AG04450 (cell line): ENCODE results near the gene MAMSTR. TPM values are rescaled to one million over a fixed set of nuclear protein-coding genes. Genes with fewer than 3 reads are reported as not detected.
"Not testable (repeated sequence)": the region's sequence is repeated elsewhere in the genome, so short reads cannot be mapped to it uniquely, and the experiment has no call there.

Experiments used
- CTCF ChIA-PET: fragments of 300-600, 350-600 bp; formaldehyde crosslinking; extraction: SDS; loops from one replicate; lab custom pipeline; 2022; ENCODE audit warnings: antibody characterized with exemption, inconsistent platforms; lab: Charles Lee
- POLR2A ChIA-PET: fragments of 350-600 bp; formaldehyde crosslinking; extraction: SDS; loops from one replicate; lab custom pipeline; 2021; ENCODE audit warnings: antibody characterized with exemption, inconsistent platforms; lab: Yijun Ruan, JAX
- DNase-seq: peaks from one replicate; pipeline ENCODE4 v3.0.0-alpha.2; 2011; ENCODE audit warnings: low read depth, low spot score
- H3K27ac ChIP-seq: one replicate; pipeline ENCODE4 v1.5.1; 2012; ENCODE audit warnings: low read depth, low read length, control low read depth
- H3K27me3 ChIP-seq: one replicate; pipeline ENCODE4 v1.6.0; 2012; ENCODE audit warnings: low read length; ENCODE audit not compliant: control insufficient read depth, insufficient read depth
- H3K4me3 ChIP-seq: 2 replicates; pipeline ENCODE4 v1.5.1; 2011; ENCODE audit warnings: mild to moderate bottlenecking, low read depth, low read length, control low read depth
- H3K9me3 ChIP-seq: 2 replicates; pipeline ENCODE4 v1.5.1; 2012; ENCODE audit warnings: low read length; ENCODE audit not compliant: control insufficient read depth, insufficient read depth
- polyA plus RNA-seq: library from polyadenylated mRNA; depleted of rRNA; stranded (reverse); fragments of >200 nt; gene quantifications from 2 replicates; pipeline ENCODE4 v1.2.3, GENCODE V29; 2011
- TF ChIP-seq, protein P1 (sequence below): IDR thresholded peaks from 2 replicates; pipeline ENCODE4 v1.5.1; 2011; ENCODE audit warnings: low read depth, low read length, control low read depth, inconsistent platforms

Gene MAMSTR
- polyA plus RNA-seq, 1 experiment, result 0.58 TPM

DNA sequence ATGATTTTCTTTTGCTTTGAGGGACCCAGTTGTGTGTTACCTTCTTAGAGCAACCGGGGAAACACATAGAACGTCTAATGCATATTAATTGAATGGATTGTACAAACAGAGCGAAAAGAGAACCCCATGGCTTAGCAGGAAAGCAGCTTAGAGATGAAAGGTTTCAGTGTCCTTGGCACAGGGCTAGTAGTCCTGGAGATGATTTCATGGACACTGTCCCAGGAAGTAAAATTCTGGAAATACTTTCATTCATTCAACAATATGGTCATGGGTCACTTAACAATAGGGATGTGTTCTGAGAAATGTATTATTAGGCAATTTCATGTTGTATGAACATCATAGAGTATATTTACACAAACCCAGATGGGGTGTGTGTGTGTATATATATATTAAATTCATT lies 33.4 kb downstream of the MAMSTR start:
- Histone ChIP-seq H3K9me3 (no peaks in the 10 kb centered on the region), H3K27me3 (peaks cover 3% of the 10 kb centered on the region), H3K4me3 (no peak overlapping the region), H3K27ac (no peak overlapping the region)
- CTCF ChIA-PET, result interaction anchor here (2.6 kb wide), 1 partner anchor 11 kb away, joined by 16 read pairs; no protein-coding TSS in a partner anchor
- DNase-seq, result no peak
- POLR2A ChIA-PET, result interaction anchor here (0.6 to 0.7 kb wide), 2 partner anchors 12 to 40 kb away, joined by 5 read pairs; partner anchors contain the start of gene CA11
- TF ChIP-seq, protein P1, sequence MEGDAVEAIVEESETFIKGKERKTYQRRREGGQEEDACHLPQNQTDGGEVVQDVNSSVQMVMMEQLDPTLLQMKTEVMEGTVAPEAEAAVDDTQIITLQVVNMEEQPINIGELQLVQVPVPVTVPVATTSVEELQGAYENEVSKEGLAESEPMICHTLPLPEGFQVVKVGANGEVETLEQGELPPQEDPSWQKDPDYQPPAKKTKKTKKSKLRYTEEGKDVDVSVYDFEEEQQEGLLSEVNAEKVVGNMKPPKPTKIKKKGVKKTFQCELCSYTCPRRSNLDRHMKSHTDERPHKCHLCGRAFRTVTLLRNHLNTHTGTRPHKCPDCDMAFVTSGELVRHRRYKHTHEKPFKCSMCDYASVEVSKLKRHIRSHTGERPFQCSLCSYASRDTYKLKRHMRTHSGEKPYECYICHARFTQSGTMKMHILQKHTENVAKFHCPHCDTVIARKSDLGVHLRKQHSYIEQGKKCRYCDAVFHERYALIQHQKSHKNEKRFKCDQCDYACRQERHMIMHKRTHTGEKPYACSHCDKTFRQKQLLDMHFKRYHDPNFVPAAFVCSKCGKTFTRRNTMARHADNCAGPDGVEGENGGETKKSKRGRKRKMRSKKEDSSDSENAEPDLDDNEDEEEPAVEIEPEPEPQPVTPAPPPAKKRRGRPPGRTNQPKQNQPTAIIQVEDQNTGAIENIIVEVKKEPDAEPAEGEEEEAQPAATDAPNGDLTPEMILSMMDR, result no peak

DNA sequence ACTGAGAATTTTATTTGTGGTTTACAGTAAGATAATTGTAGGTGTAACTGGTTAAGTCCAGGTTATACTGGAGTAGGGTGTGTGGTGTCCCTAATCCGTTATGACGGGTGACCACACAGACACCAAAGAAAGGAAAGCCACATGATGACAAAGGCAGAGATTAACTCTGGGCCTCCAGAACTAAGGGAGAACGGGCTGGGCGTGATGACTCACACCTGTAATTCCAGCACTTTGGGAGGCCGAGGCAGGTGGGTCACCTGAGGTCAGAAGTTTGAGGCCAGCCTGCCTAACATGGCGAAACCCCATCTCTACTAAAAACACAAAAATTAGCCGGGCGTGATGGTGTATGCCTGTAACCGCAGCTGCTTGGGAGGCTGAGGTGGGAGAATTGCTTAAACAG lies 33.9 kb downstream of the MAMSTR start:
- CTCF ChIA-PET, result interaction anchor here (2.6 kb wide), 1 partner anchor 10 kb away, joined by 16 read pairs; no protein-coding TSS in a partner anchor
- no peak overlapping the region for H3K27ac ChIP-seq
- peaks cover 3% of the 10 kb centered on the region for H3K27me3 ChIP-seq
- H3K4me3 ChIP-seq, result no peak overlapping the region
- TF ChIP-seq, protein P1, result no peak
- no peaks in the 10 kb centered on the region; the same call in 1 of the 2 replicates for H3K9me3 ChIP-seq
- POLR2A ChIA-PET, result no interaction called here
- no peak for DNase-seq

DNA sequence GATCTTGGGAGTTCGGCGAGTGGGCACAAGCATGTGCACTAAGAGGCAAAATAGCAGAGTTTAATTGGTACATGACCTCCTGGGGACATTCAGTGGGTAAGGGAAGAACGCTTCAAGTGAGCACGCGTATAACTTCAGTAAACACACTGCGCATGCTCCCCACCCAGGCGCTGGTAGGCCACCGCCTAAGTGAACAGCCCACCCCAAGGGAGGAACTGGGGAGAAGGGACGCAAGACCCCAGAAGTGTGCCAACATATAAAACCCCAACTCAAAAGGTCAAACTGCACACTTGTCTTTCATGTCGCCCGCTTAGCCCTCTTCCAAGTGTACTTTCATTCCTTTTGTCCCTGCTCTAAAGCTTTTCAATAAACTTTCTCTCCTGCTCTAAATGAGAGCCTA lies 36.2 kb downstream of the MAMSTR start:
- Histone ChIP-seq H3K27me3 (peaks cover 3% of the 10 kb centered on the region), H3K27ac (no peak overlapping the region), H3K9me3 (peaks cover 3% of the 10 kb centered on the region; the same call in 1 of the 2 replicates), H3K4me3 (0 out of 2 replicates have a peak overlapping the region, but pooled peaks have one; percentile 20)
- TF ChIP-seq, protein P1, result no peak
- DNase-seq, result no peak
- CTCF ChIA-PET, result interaction anchor here (2.6 kb wide), 1 partner anchor 8 kb away, joined by 16 read pairs; no protein-coding TSS in a partner anchor
- POLR2A ChIA-PET, result no interaction called here

DNA sequence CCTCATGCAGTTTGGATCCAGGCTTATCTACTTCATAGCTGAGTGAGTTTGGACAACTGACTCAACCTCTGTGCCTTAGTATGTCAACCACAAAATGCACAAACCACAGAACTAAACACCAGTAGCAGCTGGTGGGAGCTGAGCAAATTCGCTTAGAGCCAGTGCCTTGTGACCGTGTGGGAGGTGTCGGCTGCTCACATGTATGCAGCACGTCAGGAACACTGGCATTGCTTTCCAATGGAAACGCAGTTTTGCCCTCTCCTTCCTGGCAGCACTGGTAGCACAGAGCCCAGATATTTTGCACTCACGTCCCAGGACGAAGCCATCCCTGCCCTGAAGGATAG lies 38.4 kb downstream of the MAMSTR start:
- CTCF ChIA-PET, result no interaction called here
- TF ChIP-seq, protein P1, result no peak

DNA sequence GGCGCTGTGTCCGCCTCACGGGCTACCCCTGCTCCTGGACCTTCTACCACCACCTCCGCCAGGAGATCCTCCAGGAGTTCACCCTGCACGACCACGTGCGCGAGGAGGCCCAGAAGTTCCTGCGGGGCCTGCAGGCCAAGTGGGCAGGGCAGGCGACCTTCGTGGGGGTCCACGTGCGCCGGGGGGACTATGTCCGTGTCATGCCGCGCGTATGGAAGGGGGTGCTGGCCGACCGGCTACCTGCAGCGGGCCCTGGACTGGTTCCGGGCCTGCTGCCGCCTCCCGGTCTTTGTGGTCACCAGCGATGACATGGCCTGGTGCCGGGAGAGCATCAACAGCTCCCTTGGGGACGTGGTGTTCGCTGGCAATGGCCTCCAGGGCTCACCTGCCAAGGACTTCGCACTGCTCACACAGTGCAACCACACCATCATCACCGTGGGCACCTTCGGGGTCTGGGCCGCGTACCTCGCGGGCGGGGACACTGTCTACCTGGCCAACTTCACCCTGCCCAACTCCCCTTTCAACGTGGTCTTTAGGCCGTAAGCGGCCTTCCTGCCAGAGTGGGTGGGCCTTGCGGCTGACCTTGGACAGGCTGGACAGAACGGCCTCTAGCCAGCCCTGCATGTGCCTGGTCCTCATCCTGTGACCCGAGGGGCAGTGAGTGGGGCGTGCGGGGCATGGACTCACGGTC lies 38.9 kb downstream of the MAMSTR start:
- TF ChIP-seq, protein P1, result no peak
- peaks cover 7% of the 10 kb centered on the region for H3K27me3 ChIP-seq
- no peak for DNase-seq
- H3K9me3 ChIP-seq, result peaks cover 3% of the 10 kb centered on the region; the same call in 1 of the 2 replicates
- CTCF ChIA-PET, result no interaction called here
- POLR2A ChIA-PET, result interaction anchor here (0.6 to 0.9 kb wide), 3 partner anchors 36 to 187 kb away, joined by 3 to 4 read pairs (median 3); no protein-coding TSS in a partner anchor
- H3K4me3 ChIP-seq, result no peak overlapping the region
- H3K27ac ChIP-seq, result peak overlapping the region; percentile 31

More for the DNA sequence above, 38.4 kb downstream of the MAMSTR start:
- peak overlapping the region; percentile 68 for H3K27ac ChIP-seq
- H3K27me3 ChIP-seq, result peaks cover 7% of the 10 kb centered on the region
- peak; percentile 83 for DNase-seq
- POLR2A ChIA-PET, result interaction anchor here (0.6 to 0.9 kb wide), 4 partner anchors 35 to 187 kb away, joined by 3 to 6 read pairs (median 4); no protein-coding TSS in a partner anchor
- H3K4me3 ChIP-seq, result no peak overlapping the region
- H3K9me3 ChIP-seq, result peaks cover 3% of the 10 kb centered on the region; the same call in 1 of the 2 replicates

DNA sequence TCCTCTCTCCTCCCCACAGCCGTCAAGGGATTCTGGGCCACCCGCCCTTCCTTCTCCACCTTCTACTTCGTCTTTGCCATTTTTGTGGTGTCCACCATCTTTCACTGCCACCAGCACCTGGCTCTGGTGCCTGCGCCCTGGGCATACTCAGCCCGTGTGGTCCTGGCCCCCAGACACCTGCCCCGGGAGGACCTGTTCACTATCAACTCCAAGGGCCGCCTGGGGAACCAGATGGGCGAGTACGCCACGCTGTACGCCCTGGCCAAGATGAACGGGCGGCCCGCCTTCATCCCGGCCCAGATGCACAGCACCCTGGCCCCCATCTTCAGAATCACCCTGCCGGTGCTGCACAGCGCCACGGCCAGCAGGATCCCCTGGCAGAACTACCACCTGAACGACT lies 39.5 kb downstream of the MAMSTR start:
- H3K9me3 ChIP-seq, CTCF ChIA-PET, H3K27me3 ChIP-seq, H3K27ac ChIP-seq, DNase-seq, H3K4me3 ChIP-seq, POLR2A ChIA-PET: not testable (repeated sequence)
